OCI-LY1 (cell line): ENCODE results near the gene TRIM14.

Experiments used
- EZH2 ChIP-seq: fragments of 200-600 bp; sonication (generic), shearing (Covaris generic); IDR thresholded peaks from 2 replicates; pipeline ENCODE4 v1.8.0; 2017; ENCODE audit warnings: borderline replicate concordance, mixed run types, mild to moderate bottlenecking, antibody characterized with exemption, low read length, moderate library complexity, mixed read lengths
- TF ChIP-seq, protein P1 (sequence below): fragments of 200-600 bp; sonication (generic), shearing (Covaris generic); IDR thresholded peaks from 2 replicates; pipeline ENCODE4 v1.5.1; 2017; ENCODE audit warnings: mild to moderate bottlenecking, antibody characterized with exemption, low read length, moderate library complexity, mixed read lengths

GRCh38 chr9:98140503-98140902 lies 21.5 kb upstream of the TRIM14 start:
- TF ChIP-seq, protein P1, sequence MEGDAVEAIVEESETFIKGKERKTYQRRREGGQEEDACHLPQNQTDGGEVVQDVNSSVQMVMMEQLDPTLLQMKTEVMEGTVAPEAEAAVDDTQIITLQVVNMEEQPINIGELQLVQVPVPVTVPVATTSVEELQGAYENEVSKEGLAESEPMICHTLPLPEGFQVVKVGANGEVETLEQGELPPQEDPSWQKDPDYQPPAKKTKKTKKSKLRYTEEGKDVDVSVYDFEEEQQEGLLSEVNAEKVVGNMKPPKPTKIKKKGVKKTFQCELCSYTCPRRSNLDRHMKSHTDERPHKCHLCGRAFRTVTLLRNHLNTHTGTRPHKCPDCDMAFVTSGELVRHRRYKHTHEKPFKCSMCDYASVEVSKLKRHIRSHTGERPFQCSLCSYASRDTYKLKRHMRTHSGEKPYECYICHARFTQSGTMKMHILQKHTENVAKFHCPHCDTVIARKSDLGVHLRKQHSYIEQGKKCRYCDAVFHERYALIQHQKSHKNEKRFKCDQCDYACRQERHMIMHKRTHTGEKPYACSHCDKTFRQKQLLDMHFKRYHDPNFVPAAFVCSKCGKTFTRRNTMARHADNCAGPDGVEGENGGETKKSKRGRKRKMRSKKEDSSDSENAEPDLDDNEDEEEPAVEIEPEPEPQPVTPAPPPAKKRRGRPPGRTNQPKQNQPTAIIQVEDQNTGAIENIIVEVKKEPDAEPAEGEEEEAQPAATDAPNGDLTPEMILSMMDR, result no peak
- TF ChIP-seq EZH2, result no peak
